CD4-positive, CD25-positive, alpha-beta regulatory T cell (primary cell): ENCODE measurements around the gene TTC21A. TPM values are rescaled to one million over a fixed set of nuclear protein-coding genes. Genes with fewer than 3 reads are reported as not detected.

Experiments used
- ATAC-seq, 2 donors: fragments of 150-1000 bp; cut with Tn5 transposase; one replicate each; pipeline ENCODE4 v1.10.0; 2021; ENCODE audit warnings: low read depth in 2 of 2, moderate number of reproducible peaks in 2 of 2, moderate library complexity in 1 of 2
- DNase-seq, 3 donors: peaks; one replicate each; pipeline versions ENCODE4 v3.0.0 to v3.0.0-alpha.2; 2012 to 2022; ENCODE audit warnings: mixed read lengths in 1 of 3
- H3K27ac ChIP-seq: one replicate; pipeline ENCODE4 v1.7.0; 2013; ENCODE audit warnings: mild to moderate bottlenecking, low read length; ENCODE audit not compliant: insufficient read depth, poor library complexity, severe bottlenecking
- H3K27me3 ChIP-seq: one replicate; pipeline ENCODE4 v1.7.0; 2013; ENCODE audit warnings: low read length; ENCODE audit not compliant: control insufficient read depth, insufficient read depth
- H3K36me3 ChIP-seq: one replicate; pipeline ENCODE4 v1.7.0; 2013; ENCODE audit warnings: mild to moderate bottlenecking, low read length, moderate library complexity; ENCODE audit not compliant: control insufficient read depth, insufficient read depth
- H3K4me1 ChIP-seq: 2 replicates; pipeline ENCODE4 v1.7.0; 2013; ENCODE audit warnings: mild to moderate bottlenecking, low read length; ENCODE audit not compliant: insufficient read depth, control insufficient read depth, poor library complexity, severe bottlenecking
- H3K4me3 ChIP-seq: one replicate; pipeline ENCODE4 v1.7.0; 2013; ENCODE audit warnings: low read depth, mild to moderate bottlenecking, low read length, moderate library complexity
- H3K9me3 ChIP-seq, 2 experiments: 1 replicate in 1 of 2; 2 replicates in 1 of 2; pipeline ENCODE4 v1.7.0; 2013; ENCODE audit warnings: low read length in 2 of 2, mild to moderate bottlenecking in 1 of 2, moderate library complexity in 1 of 2; ENCODE audit not compliant: control insufficient read depth in 2 of 2
- H3K27ac Mint-ChIP-seq, 3 donors: one replicate each; pipeline ENCODE4 v1.8.0; 2020 to 2022; ENCODE audit warnings: mild to moderate bottlenecking in 3 of 3, mixed read lengths in 3 of 3, moderate library complexity in 2 of 3
- H3K27me3 Mint-ChIP-seq: one replicate; pipeline ENCODE4 v1.8.0; 2022; ENCODE audit warnings: mild to moderate bottlenecking, mixed read lengths
- H3K36me3 Mint-ChIP-seq: one replicate; pipeline ENCODE4 v1.8.0; 2020; ENCODE audit warnings: mixed read lengths
- H3K4me1 Mint-ChIP-seq, 4 donors: one replicate each; pipeline ENCODE4 v1.8.0; 2020 to 2022; ENCODE audit warnings: mixed read lengths in 4 of 4, mild to moderate bottlenecking in 1 of 4
- H3K4me3 Mint-ChIP-seq, 4 donors: one replicate each; pipeline ENCODE4 v1.8.0; 2020 to 2022; ENCODE audit warnings: mild to moderate bottlenecking in 4 of 4, mixed read lengths in 4 of 4, moderate library complexity in 3 of 4
- H3K9me3 Mint-ChIP-seq, 7 donors: one replicate each; pipeline ENCODE4 v1.8.0; 2020 to 2022; ENCODE audit warnings: mixed read lengths in 7 of 7, mild to moderate bottlenecking in 3 of 7, moderate library complexity in 2 of 7
- polyA plus RNA-seq, 4 donors: library from polyadenylated mRNA; unstranded; fragments of 300-500 nt; fragmentation: Illumina TruSeq; gene quantifications; one replicate each; pipeline ENCODE4 v1.2.3, GENCODE V29; 2021
- total RNA-seq: library from RNA; stranded (reverse); gene quantifications from one replicate; pipeline ENCODE4 v1.2.3, GENCODE V29; 2022

TTC21A gene
- total and polyA plus RNA-seq, 5 donors from 2014 or later: 0.41 to 4.1 (median 1.3) TPM

DNA sequence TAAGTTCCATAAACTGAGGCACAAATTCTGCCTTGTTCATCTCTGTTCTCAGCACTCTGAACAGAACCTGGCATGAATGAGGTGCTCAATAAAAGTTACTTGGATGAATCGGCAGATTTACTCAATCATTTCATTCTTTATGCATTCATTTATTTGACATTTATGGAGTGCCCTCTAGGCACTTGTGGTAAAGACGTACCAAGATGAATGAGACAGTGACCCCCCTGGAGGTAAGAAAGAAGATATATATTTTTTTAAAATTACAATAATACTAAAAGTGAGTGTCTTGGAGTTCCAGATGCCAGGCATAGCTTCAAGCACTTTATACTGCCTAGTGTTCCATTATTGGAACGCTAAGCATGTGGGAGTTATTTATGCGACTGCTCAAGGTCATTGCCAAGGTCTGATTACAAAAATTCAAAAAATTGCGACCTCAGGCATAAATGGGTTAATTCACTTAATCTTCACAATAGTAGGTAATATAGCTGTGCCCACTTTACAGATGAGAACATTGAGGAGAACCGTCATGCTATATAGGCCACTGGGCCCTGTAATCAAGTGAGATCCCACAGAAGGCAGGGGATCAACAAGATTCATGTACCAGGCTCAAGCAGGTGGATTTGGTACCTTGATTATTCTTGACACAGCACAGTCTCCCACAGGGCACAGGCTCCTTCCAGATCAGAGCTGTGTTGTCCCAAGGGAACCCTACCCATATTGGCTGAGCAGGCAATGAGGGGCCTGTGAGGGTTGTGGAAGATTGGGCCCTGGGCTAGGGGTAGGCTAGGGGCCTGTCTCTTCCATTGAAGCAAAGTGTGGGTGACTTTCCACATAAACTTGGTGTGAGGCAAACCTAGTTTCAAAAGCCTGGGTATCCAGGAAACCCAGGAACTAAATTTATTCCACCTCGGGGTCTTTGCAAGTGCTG lies 74.2 kb downstream of the TTC21A start:
- ATAC-seq (no peak), DNase-seq (no peak)
- H3K27me3 ChIP-seq: no peaks in the 10 kb centered on the region
- no peaks in the 10 kb centered on the region for H3K27me3 Mint-ChIP-seq
- no peaks in the 10 kb centered on the region for H3K9me3 Mint-ChIP-seq
- H3K27ac ChIP-seq: peak overlapping the region; percentile 78
- no peaks in the 10 kb centered on the region for H3K36me3 Mint-ChIP-seq
- H3K27ac Mint-ChIP-seq: peak overlapping the region; percentile 34 to 99 (median 62)
- no peaks in the 10 kb centered on the region for H3K9me3 ChIP-seq
- peaks cover 34% of the 10 kb centered on the region for H3K4me1 ChIP-seq
- peak overlapping the region; percentile 38 to 82 (median 77) for H3K4me3 Mint-ChIP-seq
- peaks cover 20 to 37% (median 28%) of the 10 kb centered on the region in 4 donors for H3K4me1 Mint-ChIP-seq
- peak overlapping the region; percentile 55 for H3K4me3 ChIP-seq
- no peaks in the 10 kb centered on the region for H3K36me3 ChIP-seq

DNA sequence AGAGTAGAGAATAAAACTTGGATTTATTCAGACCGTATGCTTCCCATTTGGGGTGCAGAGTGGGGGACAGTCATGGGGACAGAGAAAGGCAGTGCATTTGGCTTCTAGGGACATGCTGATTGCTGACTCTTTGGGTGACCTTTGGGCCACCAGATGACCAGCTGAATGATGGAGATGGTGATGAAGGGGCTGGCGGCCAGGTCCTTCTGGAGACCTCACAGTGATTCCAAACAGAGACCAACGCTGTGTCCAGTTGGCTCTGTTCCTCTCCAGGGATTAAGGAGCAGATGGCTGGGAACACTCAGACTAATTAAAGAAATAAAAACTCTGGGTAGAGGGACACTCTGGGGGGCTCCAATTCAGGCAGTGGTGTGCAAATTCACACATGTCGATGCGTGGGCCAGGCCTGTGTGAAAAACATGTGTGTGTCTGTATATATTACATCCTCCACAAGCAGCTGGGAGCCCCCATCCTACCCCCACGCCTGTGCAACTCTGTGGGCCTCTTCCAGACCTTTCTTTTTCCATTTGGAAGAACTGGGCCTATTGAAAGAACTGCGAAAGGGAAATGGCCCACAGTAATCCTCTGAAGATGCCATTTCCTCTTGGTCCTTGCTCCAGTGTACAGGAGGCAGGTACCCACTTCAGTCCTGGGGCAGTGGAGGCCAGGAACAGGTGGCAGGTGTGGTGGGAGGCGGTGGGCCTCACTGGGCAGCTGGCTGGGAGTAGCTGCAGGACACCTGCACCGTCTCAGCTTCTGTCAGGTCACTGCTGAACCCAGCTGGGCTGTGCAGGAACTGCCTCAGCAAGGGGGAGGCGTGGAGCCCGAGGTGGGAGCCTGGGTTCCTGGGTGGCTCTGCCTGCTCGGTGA lies 76.0 kb downstream of the TTC21A start:
- Histone ChIP-seq H3K4me3 (no peak overlapping the region), H3K9me3 (no peaks in the 10 kb centered on the region), H3K27ac (no peak overlapping the region), H3K27me3 (no peaks in the 10 kb centered on the region), H3K36me3 (no peaks in the 10 kb centered on the region), H3K4me1 (peaks cover 29% of the 10 kb centered on the region)
- DNase-seq: no peak
- no peak overlapping the region for H3K4me3 Mint-ChIP-seq
- peaks cover 18 to 27% (median 23%) of the 10 kb centered on the region in 4 donors for H3K4me1 Mint-ChIP-seq
- H3K9me3 Mint-ChIP-seq: no peaks in the 10 kb centered on the region
- H3K27me3 Mint-ChIP-seq: no peaks in the 10 kb centered on the region
- H3K27ac Mint-ChIP-seq: peak overlapping the region in 2 of 3 donors; percentile 38 to 75
- no peak for ATAC-seq
- H3K36me3 Mint-ChIP-seq: no peaks in the 10 kb centered on the region

DNA sequence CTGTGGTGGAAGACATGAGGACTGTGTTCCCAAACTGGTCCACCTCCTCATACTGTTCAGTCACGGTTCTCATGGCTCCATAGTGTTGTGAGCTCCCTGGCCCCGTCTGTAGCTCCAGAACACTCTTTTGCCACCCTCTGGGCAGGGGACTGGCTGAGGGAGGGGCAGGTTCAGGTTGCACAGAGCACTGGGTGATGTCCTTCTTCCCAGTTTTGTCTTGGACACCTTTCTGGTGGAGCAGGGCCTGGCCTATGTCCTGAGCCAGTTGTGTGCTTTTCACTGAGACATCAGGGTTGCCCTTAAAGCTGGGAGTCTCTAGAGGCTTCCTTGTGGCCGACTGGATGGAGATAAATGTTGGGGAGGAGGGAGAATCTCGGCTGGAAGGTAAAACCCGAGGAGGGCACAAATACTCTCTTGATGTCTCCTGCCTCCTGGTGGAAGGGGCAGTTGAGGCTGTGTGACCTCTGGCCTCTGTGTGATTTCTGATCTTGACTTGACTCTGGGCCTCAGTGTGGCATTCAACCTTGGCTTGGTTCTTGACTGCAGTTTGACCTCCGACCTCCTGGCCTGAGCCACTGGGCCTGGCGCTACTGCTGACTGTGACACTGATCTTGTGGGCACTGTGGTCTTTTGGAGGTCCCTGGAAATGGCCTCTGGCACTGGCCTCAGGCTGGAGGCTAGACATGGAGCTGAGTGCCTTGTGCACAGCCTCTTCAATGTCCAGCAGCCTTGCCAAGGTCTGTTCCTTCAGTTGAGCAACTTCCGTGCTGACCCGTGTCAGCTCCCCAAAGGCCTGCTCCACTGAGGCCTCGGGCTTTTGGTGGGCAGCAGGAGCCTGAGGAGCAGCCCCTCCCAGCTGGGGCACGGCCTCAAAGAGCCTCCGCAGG lies 76.8 kb downstream of the TTC21A start:
- Histone ChIP-seq H3K27me3 (no peaks in the 10 kb centered on the region), H3K9me3 (no peaks in the 10 kb centered on the region), H3K36me3 (no peaks in the 10 kb centered on the region), H3K4me1 (peaks cover 20% of the 10 kb centered on the region), H3K4me3 (no peak overlapping the region), H3K27ac (no peak overlapping the region)
- peaks cover 13 to 18% (median 17%) of the 10 kb centered on the region in 4 donors for H3K4me1 Mint-ChIP-seq
- peak overlapping the region; percentile 38 to 75 (median 56) for H3K27ac Mint-ChIP-seq
- H3K36me3 Mint-ChIP-seq: no peaks in the 10 kb centered on the region
- no peak for ATAC-seq
- no peaks in the 10 kb centered on the region for H3K27me3 Mint-ChIP-seq
- no peak for DNase-seq
- peak overlapping the region in 1 of 4 donors; percentile 59 for H3K4me3 Mint-ChIP-seq
- H3K9me3 Mint-ChIP-seq: no peaks in the 10 kb centered on the region

DNA sequence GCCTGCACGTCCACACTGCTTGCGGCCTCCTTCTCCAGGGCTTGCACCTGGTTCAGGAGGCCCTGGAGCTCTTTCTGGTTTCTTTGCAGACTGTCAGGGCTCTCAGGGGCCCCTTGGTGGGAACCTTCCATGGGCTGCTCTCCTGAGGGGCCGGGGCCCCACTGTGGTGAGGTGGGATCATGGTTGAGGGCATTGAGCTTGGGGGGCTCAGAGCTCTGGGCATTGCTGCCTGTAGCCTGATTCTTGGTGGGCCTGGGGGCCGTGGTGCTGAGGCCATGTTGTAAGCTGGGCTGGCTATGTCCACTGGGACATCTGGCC lies 77.4 kb downstream of the TTC21A start:
- Histone ChIP-seq H3K27ac (no peak overlapping the region), H3K9me3 (no peaks in the 10 kb centered on the region), H3K4me3 (no peak overlapping the region), H3K4me1 (peaks cover 16% of the 10 kb centered on the region), H3K36me3 (no peaks in the 10 kb centered on the region), H3K27me3 (no peaks in the 10 kb centered on the region)
- H3K27ac Mint-ChIP-seq: peak overlapping the region in 2 of 3 donors; percentile 31 to 56
- H3K4me1 Mint-ChIP-seq: peaks cover 9 to 17% (median 14%) of the 10 kb centered on the region in 4 donors
- no peak overlapping the region for H3K4me3 Mint-ChIP-seq
- ATAC-seq: no peak
- no peak for DNase-seq
- H3K27me3 Mint-ChIP-seq: no peaks in the 10 kb centered on the region
- no peaks in the 10 kb centered on the region for H3K36me3 Mint-ChIP-seq
- H3K9me3 Mint-ChIP-seq: peaks cover 0 to 2% (median 0%) of the 10 kb centered on the region in 7 donors

DNA sequence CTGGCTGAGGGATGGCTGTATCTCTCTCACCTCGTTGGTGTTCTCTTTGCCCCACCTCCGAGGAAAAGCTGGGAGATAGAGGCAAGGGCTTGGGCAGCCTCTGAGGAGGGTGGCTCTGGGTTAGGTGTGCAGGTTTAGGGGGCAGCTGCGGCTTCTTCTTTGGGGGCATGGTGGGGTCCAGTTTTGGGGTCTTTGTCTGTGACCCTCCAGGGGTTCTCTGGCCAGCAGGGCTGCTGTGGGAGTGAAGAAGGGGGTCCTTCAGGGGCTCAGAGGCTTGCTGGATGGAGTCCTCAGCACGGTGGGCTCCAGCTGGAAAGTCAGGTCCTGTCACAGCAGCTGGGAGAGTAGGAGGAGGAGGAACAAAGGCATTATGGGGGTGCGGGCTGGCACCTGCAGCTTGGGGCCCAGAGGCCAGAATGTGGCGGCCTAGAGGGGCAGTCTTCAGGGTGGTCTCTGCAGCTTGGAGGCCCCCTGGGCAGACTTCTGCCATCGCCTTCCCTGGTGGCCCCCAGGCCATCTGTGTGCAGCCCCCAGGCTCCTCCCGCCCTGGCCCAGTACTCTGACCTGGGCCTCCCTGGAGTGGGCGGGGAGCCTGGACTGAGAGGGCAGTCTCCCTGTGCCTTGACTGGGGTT lies 78.0 kb downstream of the TTC21A start:
- H3K27ac ChIP-seq: no peak overlapping the region
- Mint-ChIP-seq H3K4me3 (no peak overlapping the region), H3K4me1 (peaks cover 4 to 13% (median 9%) of the 10 kb centered on the region in 4 donors), H3K36me3 (no peaks in the 10 kb centered on the region), H3K27ac (peak overlapping the region in 1 of 3 donors; percentile 31), H3K9me3 (peaks cover 0 to 2% (median 0%) of the 10 kb centered on the region in 7 donors), H3K27me3 (no peaks in the 10 kb centered on the region)
- peaks cover 10% of the 10 kb centered on the region for H3K4me1 ChIP-seq
- no peaks in the 10 kb centered on the region for H3K36me3 ChIP-seq
- no peaks in the 10 kb centered on the region for H3K9me3 ChIP-seq
- no peak overlapping the region for H3K4me3 ChIP-seq
- DNase-seq: no peak
- no peaks in the 10 kb centered on the region for H3K27me3 ChIP-seq
- ATAC-seq: no peak

DNA sequence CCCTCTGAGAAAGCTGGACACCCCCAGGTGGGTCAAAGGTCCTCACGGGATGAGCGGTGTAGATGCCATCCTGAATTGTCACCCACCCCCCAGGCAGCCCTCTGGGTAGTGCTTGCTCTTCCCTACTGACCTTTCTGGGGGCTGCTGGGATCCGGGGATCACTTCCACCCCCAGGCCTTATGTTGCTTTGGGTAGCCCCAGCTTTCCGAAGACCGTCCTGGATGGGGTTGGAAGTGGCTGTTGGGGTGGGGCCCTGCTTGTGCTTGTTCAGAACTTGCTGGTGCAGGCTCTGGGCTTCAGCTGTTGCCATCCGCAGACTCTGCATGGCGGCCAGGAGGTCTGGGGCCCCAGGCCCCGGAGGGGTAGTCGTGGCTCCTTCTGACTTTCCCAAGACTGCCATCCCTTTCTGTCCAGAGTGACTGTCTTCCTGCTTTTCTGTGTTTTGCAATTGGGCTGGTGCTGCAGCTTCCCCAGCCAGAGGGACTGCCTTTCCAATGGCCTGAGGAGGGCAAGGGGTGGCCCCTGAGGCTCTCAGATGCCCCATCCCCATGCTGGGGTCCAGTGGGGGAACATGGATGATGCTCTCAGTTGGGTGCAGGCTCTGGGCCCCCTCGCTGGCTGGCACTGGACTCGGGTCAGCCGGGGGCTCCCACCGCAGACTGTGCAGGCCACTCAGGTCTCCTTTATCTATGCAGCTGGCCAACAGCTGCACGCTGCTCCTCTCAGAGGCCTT lies 78.6 kb downstream of the TTC21A start:
- peaks cover 0 to 2% (median 0%) of the 10 kb centered on the region in 7 donors for H3K9me3 Mint-ChIP-seq
- Histone ChIP-seq H3K27me3 (no peaks in the 10 kb centered on the region), H3K9me3 (no peaks in the 10 kb centered on the region), H3K4me1 (peaks cover 4% of the 10 kb centered on the region), H3K4me3 (no peak overlapping the region), H3K27ac (no peak overlapping the region), H3K36me3 (no peaks in the 10 kb centered on the region)
- H3K4me3 Mint-ChIP-seq: no peak overlapping the region
- ATAC-seq (no peak), DNase-seq (no peak)
- H3K27ac Mint-ChIP-seq: no peak overlapping the region
- no peaks in the 10 kb centered on the region for H3K36me3 Mint-ChIP-seq
- no peaks in the 10 kb centered on the region for H3K27me3 Mint-ChIP-seq
- H3K4me1 Mint-ChIP-seq: peaks cover 4 to 9% (median 6%) of the 10 kb centered on the region in 4 donors
